Neural cell (in vitro differentiated cells): ENCODE results near the gene FKBP14. TPM values are rescaled to one million over a fixed set of nuclear protein-coding genes. Genes with fewer than 3 reads are reported as not detected.

Source experiments
- polyA plus RNA-seq: library from polyadenylated mRNA; depleted of rRNA; stranded (reverse); fragments of >200 nt; gene quantifications from 2 replicates; pipeline ENCODE4 v1.2.3, GENCODE V29; 2014

FKBP14 gene
- polyA plus RNA-seq, 1 donor from 2014 or later = 36.7 TPM

Other genes starting within 250 kb of the FKBP14 start
- 3.8 and 4.6 TPM in 2 replicates for gene WIPF3, start 220.2 kb downstream of the FKBP14 start, polyA plus RNA-seq
- gene SCRN1, start 36.9 kb downstream of the FKBP14 start, polyA plus RNA-seq = 130 TPM in 2 replicates
- gene PLEKHA8, start 1.7 kb upstream of the FKBP14 start, polyA plus RNA-seq = 42.7 and 43.1 TPM in 2 replicates
- 70.3 and 75.5 TPM in 2 replicates for gene MTURN, start 108.3 kb upstream of the FKBP14 start, polyA plus RNA-seq